Right lobe of liver (tissue), 4 donors: Measurements from ENCODE around the gene CD2BP2.

Experiments
- CTCF ChIP-seq, 4 donors: fragments of 200-600 bp in 3 of 4; fragments of 450-650 bp in 1 of 4; IDR thresholded peaks; one replicate each; pipeline versions ENCODE4 v1.5.1 to v1.8.0; 2016 to 2022; ENCODE audit warnings: antibody characterized with exemption in 4 of 4, mild to moderate bottlenecking in 2 of 4
- POLR2A ChIP-seq: fragments of 450-650 bp; IDR thresholded peaks from one replicate; pipeline ENCODE4 v1.6.1; 2017; ENCODE audit warnings: antibody characterized with exemption, mild to moderate bottlenecking
- donor health status: DM: no; HTN: no; CAD: no.
- donor health status: DM: no; HTN: no; CAD: no.
- donor health status: DM: no; HTN: yes; CAD: no.

- TF ChIP-seq CTCF (IDR thresholded peaks at IDR 0.05) (no peak), POLR2A (no peak)
Measured at GRCh38 chr16:30358990-30359870, 4.1 kb upstream of the CD2BP2 start.
